GM19240 (cell line): ENCODE measurements around the gene LONP2.
"Not testable (repeated sequence)": the region's sequence is repeated elsewhere in the genome, so short reads cannot be mapped to it uniquely, and the experiment has no call there.

ENCODE experiments used
- DNase-seq: peaks from one replicate; pipeline ENCODE4 v3.0.0; 2011; ENCODE audit warnings: low spot score; ENCODE audit not compliant: insufficient read length

LONP2 gene

GRCh38 chr16:48386559-48387312 lies 142.6 kb downstream of the LONP2 start:
- DNase-seq, result no peak

- no peak for DNase-seq
Measured at GRCh38 chr16:48392407-48392806, 148.3 kb downstream of the LONP2 start.

GRCh38 chr16:48393485-48394354 lies 149.6 kb downstream of the LONP2 start:
- no peak for DNase-seq

GRCh38 chr16:48394355-48394703 lies 150.2 kb downstream of the LONP2 start:
- DNase-seq, result no peak

GRCh38 chr16:48395375-48395774 lies 151.3 kb downstream of the LONP2 start:
- no peak for DNase-seq

GRCh38 chr16:48402547-48402946 lies 158.4 kb downstream of the LONP2 start:
- not testable (repeated sequence) for DNase-seq

DNA sequence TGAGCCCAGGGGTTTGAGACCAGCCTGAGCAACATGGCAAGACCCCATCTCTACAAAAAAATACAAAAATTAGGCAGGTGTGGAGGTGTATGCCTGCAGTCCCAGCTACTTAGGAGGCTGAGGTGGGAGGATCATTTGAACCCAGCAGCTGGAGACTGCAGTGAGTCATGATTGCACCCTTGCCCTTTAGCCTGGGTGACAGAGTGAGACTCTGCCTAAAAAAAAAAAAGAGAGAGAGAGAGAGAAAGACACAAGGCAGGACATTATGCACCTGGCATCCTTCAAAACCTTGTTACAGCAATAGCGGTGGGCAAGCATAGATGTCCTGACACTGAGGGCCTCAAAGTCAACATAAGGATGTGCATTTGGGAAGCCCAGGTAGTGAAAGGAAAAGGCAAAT lies 161.1 kb downstream of the LONP2 start:
- no peak for DNase-seq

- no peak for DNase-seq
Measured at GRCh38 chr16:48405907-48406306, 161.8 kb downstream of the LONP2 start.
